SK-N-SH (cell line): Measurements from ENCODE around the gene TPRG1L. TPM values are rescaled to one million over a fixed set of nuclear protein-coding genes. Genes with fewer than 3 reads are reported as not detected.

Experiments
- CTCF ChIA-PET: fragments of 300-600, 350-600 bp; formaldehyde crosslinking; extraction: SDS; loops from one replicate; lab custom pipeline; 2021; lab: Yijun Ruan, JAX
- POLR2A ChIA-PET: fragments of 350-600 bp; sonication (Branson Sonifier 250); formaldehyde crosslinking; extraction: SDS; loops from one replicate; lab custom pipeline; 2020; ENCODE audit warnings: antibody characterized with exemption, inconsistent platforms; lab: Yijun Ruan, JAX
- DNase-seq: peaks from one replicate; pipeline ENCODE4 v3.0.0; 2012
- H2AFZ ChIP-seq: fragments of 200-600 bp; sonication (generic); 2 replicates; pipeline ENCODE4 v1.8.1; 2016; ENCODE audit warnings: antibody characterized with exemption, mild to moderate bottlenecking, low read depth
- H3F3A ChIP-seq: fragments of 200-600 bp; sonication (generic); replicated peaks from 2 replicates; pipeline ENCODE3; 2016; ENCODE audit warnings: antibody characterized with exemption, mild to moderate bottlenecking; ENCODE audit not compliant: insufficient read depth
- H3K27ac ChIP-seq, 2 experiments: fragments of 200-500 bp in 1 of 2; fragments of 200-600 bp in 1 of 2; sonication (Bioruptor generic) in 1 of 2; sonication (generic), shearing (Covaris generic) in 1 of 2; 2 replicates each; pipeline versions ENCODE4 v1.5.1 to v1.6.1; 2014 to 2016; ENCODE audit warnings: low read depth in 2 of 2, inconsistent platforms in 1 of 2, low read length in 1 of 2, mild to moderate bottlenecking in 1 of 2, mixed read lengths in 1 of 2
- H3K27me3 ChIP-seq: fragments of 200-600 bp; sonication (generic), shearing (Covaris generic); 2 replicates; pipeline ENCODE4 v1.6.1; 2016; ENCODE audit warnings: mixed run types; ENCODE audit not compliant: insufficient read depth
- H3K36me3 ChIP-seq, 2 experiments: fragments of 200-500 bp in 1 of 2; fragments of 200-600 bp in 1 of 2; sonication (Bioruptor generic) in 1 of 2; sonication (generic) in 1 of 2; replicated peaks in 1 of 2; 2 replicates each; pipeline versions ENCODE3 to v1.5.1; 2014 to 2016; ENCODE audit warnings: low read length in 1 of 2, mild to moderate bottlenecking in 1 of 2; ENCODE audit not compliant: insufficient read depth in 2 of 2, control insufficient read depth in 1 of 2
- H3K4me1 ChIP-seq, 2 experiments: fragments of 200-500 bp in 1 of 2; fragments of 200-600 bp in 1 of 2; sonication (Bioruptor generic) in 1 of 2; sonication (generic), shearing (Covaris generic) in 1 of 2; 2 replicates each; pipeline versions ENCODE4 v1.5.1 to v1.6.1; 2014 to 2016; ENCODE audit warnings: low read depth in 1 of 2, low read length in 1 of 2, mixed run types in 1 of 2; ENCODE audit not compliant: insufficient read depth in 2 of 2, control insufficient read depth in 1 of 2
- H3K4me2 ChIP-seq: fragments of 200-600 bp; sonication (generic), shearing (Covaris generic); 2 replicates; pipeline ENCODE4 v1.6.1; 2017; ENCODE audit warnings: mixed run types
- H3K4me3 ChIP-seq, 2 experiments: fragments of 200-500 bp in 1 of 2; fragments of 200-600 bp in 1 of 2; sonication (Bioruptor generic) in 1 of 2; sonication (generic), shearing (Covaris generic) in 1 of 2; 2 replicates each; pipeline versions ENCODE4 v1.5.1 to v1.8.1; 2014 to 2016; ENCODE audit warnings: low read depth in 2 of 2, inconsistent platforms in 1 of 2, low read length in 1 of 2, mild to moderate bottlenecking in 1 of 2, mixed read lengths in 1 of 2, moderate library complexity in 1 of 2
- H3K79me2 ChIP-seq: fragments of 200-600 bp; sonication (generic); 2 replicates; pipeline ENCODE4 v1.8.1; 2017; ENCODE audit warnings: mild to moderate bottlenecking; ENCODE audit not compliant: insufficient read depth
- H3K9ac ChIP-seq: fragments of 200-600 bp; sonication (generic); 2 replicates; pipeline ENCODE4 v1.6.1; 2017; ENCODE audit warnings: mixed run types
- H3K9me2 ChIP-seq: fragments of 200-600 bp; sonication (generic); 2 replicates; pipeline ENCODE4 v1.6.1; 2017; ENCODE audit warnings: mixed run types
- H3K9me3 ChIP-seq: fragments of 200-600 bp; sonication (generic); 2 replicates; pipeline ENCODE4 v1.6.1; 2017; ENCODE audit warnings: mixed run types, mild to moderate bottlenecking, moderate library complexity
- H4K20me1 ChIP-seq: fragments of 200-600 bp; sonication (generic); 2 replicates; pipeline ENCODE4 v1.6.1; 2017; ENCODE audit warnings: mild to moderate bottlenecking, mixed run types; ENCODE audit not compliant: insufficient read depth
- CHD2 ChIP-seq: fragments of 150-350 bp; IDR thresholded peaks from 2 replicates; pipeline ENCODE4 v1.6.1; 2018; ENCODE audit warnings: low read length; ENCODE audit not compliant: partially characterized antibody
- ELF1 ChIP-seq: IDR thresholded peaks from 2 replicates; pipeline ENCODE4 v1.4.0; 2012
- EP300 ChIP-seq, 2 experiments: IDR thresholded peaks; 2 replicates each; pipeline versions ENCODE4 v1.4.0 to v1.6.1; 2012; ENCODE audit warnings: borderline replicate concordance in 1 of 2, low read depth in 1 of 2, low read length in 1 of 2
- EZH2phosphoT487 ChIP-seq: fragments of 200-600 bp; sonication (generic); IDR thresholded peaks from 2 replicates; pipeline ENCODE4 v1.6.1; 2017; ENCODE audit warnings: low read depth, mixed run types, mild to moderate bottlenecking, antibody characterized with exemption, moderate library complexity, borderline replicate concordance
- FOXM1 ChIP-seq: IDR thresholded peaks from 2 replicates; pipeline ENCODE4 v1.4.0; 2012; ENCODE audit warnings: low read depth, mild to moderate bottlenecking
- GABPA ChIP-seq: IDR thresholded peaks from 2 replicates; pipeline ENCODE4 v1.4.0; 2012; ENCODE audit warnings: low read depth, mild to moderate bottlenecking
- JUND ChIP-seq: IDR thresholded peaks from 2 replicates; pipeline ENCODE4 v1.4.0; 2012
- MEF2A ChIP-seq: IDR thresholded peaks from 2 replicates; pipeline ENCODE4 v1.4.0; 2012; ENCODE audit warnings: low read depth, borderline replicate concordance
- MXI1 ChIP-seq: IDR thresholded peaks from 2 replicates; pipeline ENCODE4 v1.6.1; 2012; ENCODE audit warnings: mild to moderate bottlenecking, low read depth, low read length, improper control_type of control experiment
- NFIC ChIP-seq: IDR thresholded peaks from 2 replicates; pipeline ENCODE4 v1.4.0; 2012; ENCODE audit warnings: borderline replicate concordance
- POLR2AphosphoS5 ChIP-seq: IDR thresholded peaks from 2 replicates; pipeline ENCODE4 v1.6.1; 2012; ENCODE audit warnings: low read depth, low read length
- RCOR1 ChIP-seq: fragments of 150-350 bp; IDR thresholded peaks from 2 replicates; pipeline ENCODE4 v1.6.1; 2017; ENCODE audit warnings: antibody characterized with exemption, low read length
- RXRA ChIP-seq: IDR thresholded peaks from 2 replicates; pipeline ENCODE4 v1.4.0; 2012; ENCODE audit warnings: low read depth, mild to moderate bottlenecking, borderline replicate concordance
- SMC3 ChIP-seq: IDR thresholded peaks from 2 replicates; pipeline ENCODE4 v1.6.1; 2012; ENCODE audit warnings: low read depth, low read length, improper control_type of control experiment
- TAF1 ChIP-seq: IDR thresholded peaks from 2 replicates; pipeline ENCODE4 v1.6.1; 2012; ENCODE audit warnings: low read depth, mild to moderate bottlenecking, low read length, moderate library complexity, borderline replicate concordance
- TEAD4 ChIP-seq: IDR thresholded peaks from 2 replicates; pipeline ENCODE4 v1.4.0; 2012; ENCODE audit warnings: mild to moderate bottlenecking, borderline replicate concordance; ENCODE audit not compliant: insufficient read depth
- YY1 ChIP-seq: IDR thresholded peaks from 2 replicates; pipeline ENCODE4 v1.4.0; 2012; ENCODE audit warnings: low read depth, mild to moderate bottlenecking
- WGBS: methylation state at CpG from one replicate; pipeline ENCODE4 v1.1.6; 2017; ENCODE audit warnings: low lambda C conversion rate; 5-methylcytosine and 5-hydroxymethylcytosine counted together
- polyA plus RNA-seq, 3 experiments: library from polyadenylated mRNA; depleted of rRNA; stranded (reverse); fragments of >200 nt; gene quantifications; 2 replicates each; pipeline ENCODE4 v1.2.3, GENCODE V29; 2012
- TF ChIP-seq, protein P1 (sequence below): IDR thresholded peaks from 2 replicates; pipeline ENCODE4 v1.4.0; 2012; ENCODE audit warnings: low read depth, borderline replicate concordance
- TF ChIP-seq, protein P2 (sequence below): IDR thresholded peaks from 2 replicates; pipeline ENCODE4; 2012
- TF ChIP-seq, protein P3 (sequence below): IDR thresholded peaks from 2 replicates; pipeline ENCODE4 v1.6.1; 2012; ENCODE audit warnings: mild to moderate bottlenecking, low read depth, low read length, moderate library complexity

TPRG1L gene
- polyA plus RNA-seq, 1 of the 3 experiments (the other 2 are of a cell fraction) = 25.9 TPM

GRCh38 chr1:3641816-3642215 is 17.0 kb downstream of the TPRG1L start:
- Histone ChIP-seq H4K20me1 (no peaks in the 10 kb centered on the region), H3K4me3 (no peak overlapping the region), H3K9ac (no peak overlapping the region), H3K9me2 (no peaks in the 10 kb centered on the region), H3F3A (no peaks in the 10 kb centered on the region), H3K9me3 (no peaks in the 10 kb centered on the region), H3K36me3 (peaks cover 5 to 74% of the 10 kb centered on the region in 2 experiments), H3K4me2 (no peak overlapping the region), H3K79me2 (no peaks in the 10 kb centered on the region), H2AFZ (no peak overlapping the region), H3K4me1 (no peaks in the 10 kb centered on the region), H3K27ac (no peak overlapping the region), H3K27me3 (no peaks in the 10 kb centered on the region)
- ChIA-PET CTCF (interaction anchor here (1.0 kb wide), 1 partner anchor 30 kb away, joined by 3 read pairs; no protein-coding TSS in a partner anchor), POLR2A (no interaction called here)
- DNase-seq = no peak
- TF ChIP-seq MXI1 (no peak), EZH2phosphoT487 (no peak), SMC3 (no peak), POLR2AphosphoS5 (no peak), TAF1 (no peak), JUND (no peak), YY1 (no peak), RXRA (no peak), FOXM1 (no peak), EP300 (IDR thresholded peaks at IDR 0.05; ENCODE audit: borderline replicate concordance in 1 of 2, low read depth in 1 of 2, low read length in 1 of 2) (no peak), NFIC (no peak), ELF1 (no peak), CHD2 (no peak), RCOR1 (no peak), TEAD4 (no peak), MEF2A (no peak), GABPA (no peak)
- TF ChIP-seq, protein P1, sequence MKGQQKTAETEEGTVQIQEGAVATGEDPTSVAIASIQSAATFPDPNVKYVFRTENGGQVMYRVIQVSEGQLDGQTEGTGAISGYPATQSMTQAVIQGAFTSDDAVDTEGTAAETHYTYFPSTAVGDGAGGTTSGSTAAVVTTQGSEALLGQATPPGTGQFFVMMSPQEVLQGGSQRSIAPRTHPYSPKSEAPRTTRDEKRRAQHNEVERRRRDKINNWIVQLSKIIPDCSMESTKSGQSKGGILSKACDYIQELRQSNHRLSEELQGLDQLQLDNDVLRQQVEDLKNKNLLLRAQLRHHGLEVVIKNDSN = no peak
- TF ChIP-seq, protein P2, sequence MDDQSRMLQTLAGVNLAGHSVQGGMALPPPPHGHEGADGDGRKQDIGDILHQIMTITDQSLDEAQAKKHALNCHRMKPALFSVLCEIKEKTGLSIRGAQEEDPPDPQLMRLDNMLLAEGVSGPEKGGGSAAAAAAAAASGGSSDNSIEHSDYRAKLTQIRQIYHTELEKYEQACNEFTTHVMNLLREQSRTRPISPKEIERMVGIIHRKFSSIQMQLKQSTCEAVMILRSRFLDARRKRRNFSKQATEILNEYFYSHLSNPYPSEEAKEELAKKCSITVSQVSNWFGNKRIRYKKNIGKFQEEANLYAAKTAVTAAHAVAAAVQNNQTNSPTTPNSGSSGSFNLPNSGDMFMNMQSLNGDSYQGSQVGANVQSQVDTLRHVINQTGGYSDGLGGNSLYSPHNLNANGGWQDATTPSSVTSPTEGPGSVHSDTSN = no peak
- TF ChIP-seq, protein P3, sequence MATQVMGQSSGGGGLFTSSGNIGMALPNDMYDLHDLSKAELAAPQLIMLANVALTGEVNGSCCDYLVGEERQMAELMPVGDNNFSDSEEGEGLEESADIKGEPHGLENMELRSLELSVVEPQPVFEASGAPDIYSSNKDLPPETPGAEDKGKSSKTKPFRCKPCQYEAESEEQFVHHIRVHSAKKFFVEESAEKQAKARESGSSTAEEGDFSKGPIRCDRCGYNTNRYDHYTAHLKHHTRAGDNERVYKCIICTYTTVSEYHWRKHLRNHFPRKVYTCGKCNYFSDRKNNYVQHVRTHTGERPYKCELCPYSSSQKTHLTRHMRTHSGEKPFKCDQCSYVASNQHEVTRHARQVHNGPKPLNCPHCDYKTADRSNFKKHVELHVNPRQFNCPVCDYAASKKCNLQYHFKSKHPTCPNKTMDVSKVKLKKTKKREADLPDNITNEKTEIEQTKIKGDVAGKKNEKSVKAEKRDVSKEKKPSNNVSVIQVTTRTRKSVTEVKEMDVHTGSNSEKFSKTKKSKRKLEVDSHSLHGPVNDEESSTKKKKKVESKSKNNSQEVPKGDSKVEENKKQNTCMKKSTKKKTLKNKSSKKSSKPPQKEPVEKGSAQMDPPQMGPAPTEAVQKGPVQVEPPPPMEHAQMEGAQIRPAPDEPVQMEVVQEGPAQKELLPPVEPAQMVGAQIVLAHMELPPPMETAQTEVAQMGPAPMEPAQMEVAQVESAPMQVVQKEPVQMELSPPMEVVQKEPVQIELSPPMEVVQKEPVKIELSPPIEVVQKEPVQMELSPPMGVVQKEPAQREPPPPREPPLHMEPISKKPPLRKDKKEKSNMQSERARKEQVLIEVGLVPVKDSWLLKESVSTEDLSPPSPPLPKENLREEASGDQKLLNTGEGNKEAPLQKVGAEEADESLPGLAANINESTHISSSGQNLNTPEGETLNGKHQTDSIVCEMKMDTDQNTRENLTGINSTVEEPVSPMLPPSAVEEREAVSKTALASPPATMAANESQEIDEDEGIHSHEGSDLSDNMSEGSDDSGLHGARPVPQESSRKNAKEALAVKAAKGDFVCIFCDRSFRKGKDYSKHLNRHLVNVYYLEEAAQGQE = no peak
- WGBS = 95% methylated on average over 11 of the region's 11 CpGs
